Heart right ventricle (tissue), 16 donors: ENCODE measurements around the gene KCNQ1. TPM values are rescaled to one million over a fixed set of nuclear protein-coding genes. Genes with fewer than 3 reads are reported as not detected.

Experiments
- ATAC-seq, 8 donors: fragments of 200-7000 bp; cut with Tn5 transposase; one replicate each; pipeline ENCODE4 v1.9.1; 2020; ENCODE audit warnings: mild to moderate bottlenecking in 8 of 8, moderate library complexity in 8 of 8, moderate number of reproducible peaks in 1 of 8
- DNase-seq, 2 donors: peaks; one replicate each; pipeline ENCODE4 v3.0.0-alpha.2; 2020
- H3K27ac ChIP-seq, 10 donors: fragments of 200-600 bp; sonication (generic) in 2 of 10; one replicate each; pipeline versions ENCODE4 v1.5.0 to v1.8.0; 2020 to 2022; ENCODE audit warnings: mild to moderate bottlenecking in 3 of 10
- H3K27me3 ChIP-seq, 7 donors: fragments of 200-600 bp; one replicate each; pipeline ENCODE4 v1.8.0; 2021 to 2022; ENCODE audit warnings: mild to moderate bottlenecking in 2 of 7
- H3K36me3 ChIP-seq, 9 donors: fragments of 200-600 bp; sonication (generic) in 1 of 9; one replicate each; pipeline versions ENCODE4 v1.5.0 to v1.8.0; 2020 to 2022; ENCODE audit warnings: mild to moderate bottlenecking in 2 of 9
- H3K4me1 ChIP-seq, 9 donors: fragments of 200-600 bp; sonication (generic) in 1 of 9; one replicate each; pipeline versions ENCODE4 v1.5.0 to v1.8.0; 2020 to 2022; ENCODE audit warnings: mild to moderate bottlenecking in 4 of 9
- H3K4me3 ChIP-seq, 10 donors: fragments of 200-600 bp; sonication (generic) in 2 of 10; one replicate each; pipeline versions ENCODE4 v1.5.0 to v1.8.0; 2020 to 2022; ENCODE audit warnings: mild to moderate bottlenecking in 7 of 10, moderate library complexity in 2 of 10
- H3K9me3 ChIP-seq, 11 donors: fragments of 200-600 bp in 10 of 11; sonication (generic) in 2 of 11; one replicate each; pipeline versions ENCODE4 v1.5.0 to v1.8.0; 2013 to 2022; ENCODE audit warnings: mild to moderate bottlenecking in 2 of 11, control low read depth in 1 of 11, moderate library complexity in 1 of 11
- CTCF ChIP-seq, 9 donors: fragments of 200-600 bp; sonication (generic) in 2 of 9; IDR thresholded peaks; one replicate each; pipeline versions ENCODE4 v1.5.0 to v1.8.0; 2021 to 2022; ENCODE audit warnings: antibody characterized with exemption in 9 of 9, mild to moderate bottlenecking in 5 of 9, moderate library complexity in 1 of 9
- WGBS, 2 donors: extraction: QIAGEN DNeasy Blood & Tissue Kit; methylation state at CpG; one replicate each; pipeline ENCODE4 v1.1.7; 2013; ENCODE audit warnings: inconsistent platforms in 1 of 2; 5-methylcytosine and 5-hydroxymethylcytosine counted together
- intact Hi-C, 10 donors: fragments of 100-400 bp; cut with DNase I; formaldehyde crosslinking; loops; one replicate each; pipeline versions ENCODE4 v1.11.1 to v1.14.2; 2022
- polyA plus RNA-seq, 2 donors: library from polyadenylated mRNA; stranded (reverse); fragments of 200-250 nt; gene quantifications; one replicate each; pipeline ENCODE4 v1.2.3, GENCODE V29; 2013
- total RNA-seq, 10 donors: library from RNA; stranded (reverse); fragmentation: NEBNext Ultra II Directional in 3 of 10; extraction: Animal tissue kit (Norgen Biotek cat#: 25700) in 3 of 10; gene quantifications; one replicate each; pipeline versions ENCODE4 v1.2.1 to v1.2.4, GENCODE V29; 2021 to 2023
- donor health status: Arrhythmogenic right ventricular cardiomyopathy.
- donor health status: ischemic (EF 13 %, LVEDD 7.1; RV severe dilation, severe dysfunction).
- donor health status: healthy with polysubstance abuse.
- donor health status: DM: no; HTN: yes; CAD: no.
- donor health status: DM: no; HTN: no; CAD: no.
- donor health status: ischemic (EF 25% LVEDD 6.9; RV normal size, moderate dysfunction).
- donor health status: ischemic (EF 25% LVEDD 5.7; RV mildly dilated, moderate dysfunction).
- donor health status: healthy.
- donor health status: DM: yes; HTN: yes; CAD: no.
- donor health status: Ischemic cardiomyopathy.
- donor health status: ischemic (EF 35%, LVEDD 5.7; RV mildly dilated, moderate dysfunction).
- donor health status: nonischemic (EF 11% LVEDD 7.7; RV severe dilation, severe dysfunction).
- donor health status: DM: yes; HTN: yes; CAD: no.
- donor health status: PGD.
- donor health status: ischemic (EF 29% LVEDD 5.4; RV normal size, mild dysfunction).
- donor health status: nonischemic (EF 23%, LVEDD 6.1; RV moderate dilation, normal function).

KCNQ1 gene
- total and polyA plus RNA-seq, 12 donors = 19.9 to 48.2 (median 33.7) TPM

GRCh38 chr11:2465202-2466068 lies 20.6 kb downstream of the KCNQ1 start:
- intact Hi-C loops = no loop called here
- TF ChIP-seq CTCF (IDR thresholded peaks at IDR 0.05) = no peak
- 78 to 81% methylated on average over 20 of the region's 20 CpGs for WGBS, 2 donors
- H3K27me3 ChIP-seq = no peaks in the 10 kb centered on the region
- no peak overlapping the region for H3K4me3 ChIP-seq
- DNase-seq (no peak), ATAC-seq (no peak)
- H3K9me3 ChIP-seq = no peaks in the 10 kb centered on the region
- H3K4me1 ChIP-seq = peaks cover 13 to 73% (median 38%) of the 10 kb centered on the region in 9 donors
- H3K27ac ChIP-seq = peak overlapping the region in 7 of 10 donors; percentile 26 to 95 (median 74)
- H3K36me3 ChIP-seq = no peaks in the 10 kb centered on the region

GRCh38 chr11:2466069-2466801 lies 21.4 kb downstream of the KCNQ1 start:
- WGBS, 2 donors = 73 to 75% methylated on average over 9 of the region's 9 CpGs
- Histone ChIP-seq H3K27ac (peak overlapping the region in 6 of 10 donors; percentile 26 to 92 (median 48)), H3K4me1 (peaks cover 8 to 66% (median 31%) of the 10 kb centered on the region in 9 donors), H3K27me3 (no peaks in the 10 kb centered on the region), H3K9me3 (no peaks in the 10 kb centered on the region), H3K36me3 (no peaks in the 10 kb centered on the region), H3K4me3 (no peak overlapping the region)
- TF ChIP-seq CTCF (IDR thresholded peaks at IDR 0.05) = no peak
- intact Hi-C loops = no loop called here
- DNase-seq = no peak
- no peak for ATAC-seq

GRCh38 chr11:2466869-2467694 lies 22.3 kb downstream of the KCNQ1 start:
- peaks cover 8 to 58% (median 27%) of the 10 kb centered on the region in 9 donors for H3K4me1 ChIP-seq
- intact Hi-C loops = no loop called here

More at GRCh38 chr11:2466869-2467694, 22.3 kb downstream of the KCNQ1 start:
- ATAC-seq = no peak
- H3K36me3 ChIP-seq = no peaks in the 10 kb centered on the region
- H3K27me3 ChIP-seq = no peaks in the 10 kb centered on the region
- 80 to 81% methylated on average over 16 of the region's 16 CpGs for WGBS, 2 donors
- H3K9me3 ChIP-seq = no peaks in the 10 kb centered on the region
- peak overlapping the region in 1 of 10 donors; percentile 29 for H3K27ac ChIP-seq
- TF ChIP-seq CTCF (IDR thresholded peaks at IDR 0.05) = no peak
- no peak for DNase-seq
- H3K4me3 ChIP-seq = no peak overlapping the region
